OCI-LY7 (cell line): Measurements from ENCODE around the gene SCT. TPM values are rescaled to one million over a fixed set of nuclear protein-coding genes. Genes with fewer than 3 reads are reported as not detected.

Experiments
- BruUV-seq: library from RNA; stranded (reverse); fragments of 400-500 nt; replicated peaks from 2 replicates; lab custom pipeline; 2021; lab: Mats Ljungman, UMichigan
- CTCF ChIA-PET: fragments of 300-600 bp; sonication (Branson Sonifier 250); formaldehyde crosslinking; loops from one replicate; lab custom pipeline; 2022; ENCODE audit warnings: antibody characterized with exemption; ENCODE audit not compliant: unreplicated experiment; lab: Charles Lee
- POLR2A ChIA-PET: fragments of 300-600 bp; sonication (Branson Sonifier 250); formaldehyde crosslinking; loops from one replicate; lab custom pipeline; 2022; ENCODE audit warnings: antibody characterized with exemption; lab: Charles Lee
- DNase-seq: peaks from one replicate; pipeline ENCODE4 v3.0.0-alpha.2; 2015; ENCODE audit warnings: low spot score
- H2AFZ ChIP-seq: fragments of 200-600 bp; sonication (generic), shearing (Covaris generic); 2 replicates; pipeline ENCODE4 v1.6.1; 2014; ENCODE audit warnings: mild to moderate bottlenecking, antibody characterized with exemption, low read length, moderate library complexity
- H3K27ac ChIP-seq: fragments of 200-600 bp; sonication (generic); 2 replicates; pipeline ENCODE4 v1.5.1; 2014; ENCODE audit warnings: mixed run types, low read depth, mild to moderate bottlenecking, moderate library complexity, low read length, inconsistent platforms; ENCODE audit not compliant: poor library complexity, severe bottlenecking
- H3K36me3 ChIP-seq: fragments of 200-600 bp; sonication (generic); 2 replicates; pipeline ENCODE4 v1.6.1; 2014; ENCODE audit warnings: mild to moderate bottlenecking, antibody characterized with exemption, low read length, moderate library complexity, mixed read lengths; ENCODE audit not compliant: insufficient read depth
- H3K4me1 ChIP-seq: fragments of 200-600 bp; sonication (generic); 2 replicates; pipeline ENCODE4 v1.5.1; 2014; ENCODE audit warnings: mild to moderate bottlenecking, low read length; ENCODE audit not compliant: insufficient read depth, poor library complexity, severe bottlenecking
- H3K4me2 ChIP-seq: fragments of 200-600 bp; sonication (generic); 2 replicates; pipeline ENCODE4 v1.6.1; 2014; ENCODE audit warnings: mild to moderate bottlenecking, low read length
- H3K4me3 ChIP-seq: fragments of 200-600 bp; sonication (generic); 2 replicates; pipeline ENCODE4 v1.5.1; 2014; ENCODE audit warnings: mild to moderate bottlenecking, low read depth, low read length; ENCODE audit not compliant: poor library complexity, severe bottlenecking
- H3K79me2 ChIP-seq: fragments of 200-600 bp; sonication (generic); 2 replicates; pipeline ENCODE4 v1.6.1; 2016; ENCODE audit warnings: low read depth, mild to moderate bottlenecking, low read length, moderate library complexity, mixed read lengths; ENCODE audit not compliant: insufficient read depth
- H3K9me2 ChIP-seq: fragments of 200-600 bp; sonication (generic); 2 replicates; pipeline ENCODE4 v1.6.1; 2016; ENCODE audit warnings: mild to moderate bottlenecking, low read length, mixed read lengths; ENCODE audit not compliant: insufficient read depth
- H3K9me3 ChIP-seq: fragments of 200-600 bp; sonication (generic); 2 replicates; pipeline ENCODE4 v1.6.1; 2014; ENCODE audit warnings: mild to moderate bottlenecking, mixed run types, low read length, mixed read lengths
- H4K20me1 ChIP-seq: fragments of 200-600 bp; sonication (generic); 2 replicates; pipeline ENCODE4 v1.6.1; 2014; ENCODE audit warnings: mild to moderate bottlenecking, antibody characterized with exemption, low read length, moderate library complexity, mixed read lengths; ENCODE audit not compliant: insufficient read depth
- CTCF ChIP-seq: fragments of 200-600 bp; sonication (generic); conservative IDR thresholded peaks from 2 replicates; pipeline ENCODE4 v1.5.1; 2014; ENCODE audit warnings: mild to moderate bottlenecking, antibody characterized with exemption, low read length, moderate library complexity, mixed read lengths
- EZH2phosphoT487 ChIP-seq: fragments of 200-600 bp; sonication (generic); IDR thresholded peaks from 2 replicates; pipeline ENCODE4 v1.6.1; 2018; ENCODE audit warnings: low read depth, borderline replicate concordance, mild to moderate bottlenecking, mixed run types, antibody characterized with exemption, low read length, moderate library complexity, mixed read lengths
- intact Hi-C: fragments of 100-400 bp; cut with micrococcal nuclease; formaldehyde crosslinking; loops from one replicate; pipeline ENCODE4 v1.10.0; 2022; ENCODE audit not compliant: unreplicated experiment
- total RNA-seq, 2 experiments: library from RNA; depleted of rRNA in 1 of 2; stranded (reverse); fragments of >200 nt in 1 of 2; shearing (Covaris generic) in 1 of 2; gene quantifications; 2 replicates each; pipeline ENCODE4 v1.2.3, GENCODE V29; 2014 to 2022

Gene SCT
- total RNA-seq, 2 experiments from 2014 or later = not detected

- H2AFZ ChIP-seq = no peak overlapping the region
- no peaks in the 10 kb centered on the region for H3K9me2 ChIP-seq
- no peak overlapping the region for H3K4me3 ChIP-seq
- no peaks in the 10 kb centered on the region for H3K4me1 ChIP-seq
- no peaks in the 10 kb centered on the region for H3K9me3 ChIP-seq
- no peaks in the 10 kb centered on the region for H3K79me2 ChIP-seq
- no peak for DNase-seq
- BruUV-seq = no TSS peak
- H3K36me3 ChIP-seq = no peaks in the 10 kb centered on the region
- no peak overlapping the region for H3K27ac ChIP-seq
- intact Hi-C loops = no loop called here
- POLR2A ChIA-PET = no interaction called here
- no peak overlapping the region for H3K4me2 ChIP-seq
- H4K20me1 ChIP-seq = no peaks in the 10 kb centered on the region
- CTCF ChIA-PET = no interaction called here
- TF ChIP-seq EZH2phosphoT487 (no peak), CTCF (no peak)
Measured at GRCh38 chr11:625636-626268, 1.2 kb downstream of the SCT start.

GRCh38 chr11:624705-625635 lies 2.0 kb downstream of the SCT start, which contains the start of gene CDHR5:
CDHR5 (minus strand) TSS chr11:624955; CDS start chr11:624902, 53 bp downstream.
- H3K36me3 ChIP-seq = no peaks in the 10 kb centered on the region
- H2AFZ ChIP-seq = no peak within 1 kb of the TSS
- no peak for TF ChIP-seq CTCF
- no peak for TF ChIP-seq EZH2phosphoT487
- no peaks in the 10 kb centered on the region for H3K9me2 ChIP-seq
- no peak for DNase-seq
- H4K20me1 ChIP-seq = no peaks in the 10 kb centered on the region
- H3K4me3 ChIP-seq = no peak within 1 kb of the TSS
- POLR2A ChIA-PET = interaction anchor here (1.0 kb wide), 1 partner anchor 47 kb away, joined by 3 read pairs; no protein-coding TSS in a partner anchor
- no TSS peak for BruUV-seq
- no peak within 1 kb of the TSS for H3K4me2 ChIP-seq
- H3K27ac ChIP-seq = no peak within 1 kb of the TSS
- CTCF ChIA-PET = no interaction called here
- H3K9me3 ChIP-seq = no peaks in the 10 kb centered on the region
- no peaks in the 10 kb centered on the region for H3K79me2 ChIP-seq
- no peaks in the 10 kb centered on the region for H3K4me1 ChIP-seq
- intact Hi-C loops = no loop called here
